Measurements from ENCODE around the gene TSC22D4.

TSC22D4 gene

GRCh38 chr7:100423315-100423714 lies 55.7 kb downstream of the TSC22D4 start:
- TF ChIP-seq CTCF (IDR thresholded peaks at IDR 0.05; ENCODE audit: low read depth, low read length): no peak
- no peak overlapping the region for H3K4me3 ChIP-seq (ENCODE audit: low read depth, low read length)
- no peak for DNase-seq (ENCODE audit: low read depth)

- DNase-seq (ENCODE audit: low read depth): no peak
- no peak overlapping the region for H3K4me3 ChIP-seq (ENCODE audit: low read depth, low read length)
- TF ChIP-seq POLR2A (IDR thresholded peaks at IDR 0.05; ENCODE audit: extremely low read depth, insufficient read length) (no peak), CTCF (IDR thresholded peaks at IDR 0.05; ENCODE audit: low read depth, low read length) (no peak), MAX (IDR thresholded peaks at IDR 0.05; ENCODE audit: low read depth, low read length) (no peak), MYC (IDR thresholded peaks at IDR 0.05; ENCODE audit: low read depth, low read length) (no peak)
Measured at GRCh38 chr7:100419660-100420226, 59.3 kb downstream of the TSC22D4 start.

- no peak for DNase-seq (ENCODE audit: low read depth)
- no peak overlapping the region for H3K4me3 ChIP-seq (ENCODE audit: low read depth, low read length)
- TF ChIP-seq MYC (IDR thresholded peaks at IDR 0.05; ENCODE audit: low read depth, low read length): no peak
- no peak for TF ChIP-seq CTCF (IDR thresholded peaks at IDR 0.05; ENCODE audit: low read depth, low read length)
- TF ChIP-seq POLR2A (IDR thresholded peaks at IDR 0.05; ENCODE audit: extremely low read depth, insufficient read length): no peak
- no peak for TF ChIP-seq MAX (IDR thresholded peaks at IDR 0.05; ENCODE audit: low read depth, low read length)
Measured at GRCh38 chr7:100418930-100419659, 59.9 kb downstream of the TSC22D4 start.
